ENCODE measurements around the gene NKTR.
"Not testable (repeated sequence)": the region's sequence is repeated elsewhere in the genome, so short reads cannot be mapped to it uniquely, and the experiment has no call there.

NKTR gene

GRCh38 chr3:42597098-42597497, 3.4 kb upstream of the NKTR start:
- not testable (repeated sequence) for DNase-seq

GRCh38 chr3:42600958-42601675, 631 bp downstream of the NKTR start:
- peak; percentile 68 to 82 (median 78) for DNase-seq

GRCh38 chr3:42601896-42602581, 1.6 kb downstream of the NKTR start:
- DNase-seq: peak in 2 of 4 experiments; percentile 9 to 32

- DNase-seq: no peak
Observed at GRCh38 chr3:42602961-42603360, 2.5 kb downstream of the NKTR start.

GRCh38 chr3:42605546-42606173, 5.2 kb downstream of the NKTR start:
- DNase-seq: no peak

- DNase-seq: no peak
Observed at GRCh38 chr3:42608581-42608980, 8.1 kb downstream of the NKTR start.

GRCh38 chr3:42610976-42611375, 10.5 kb downstream of the NKTR start:
- DNase-seq: no peak

- DNase-seq: no peak
Observed at GRCh38 chr3:42612217-42612616, 11.7 kb downstream of the NKTR start.

- DNase-seq: no peak
Observed at GRCh38 chr3:42612928-42613327, 12.4 kb downstream of the NKTR start.

GRCh38 chr3:42613462-42613861, 13.0 kb downstream of the NKTR start:
- DNase-seq: peak in 2 of 4 experiments; percentile 10 to 16

- DNase-seq: no peak
Observed at GRCh38 chr3:42631620-42632019, 31.1 kb downstream of the NKTR start.

- peak in 1 of 4 experiments; percentile 13 for DNase-seq
Observed at GRCh38 chr3:42632146-42632545, 31.7 kb downstream of the NKTR start.

GRCh38 chr3:42633544-42633943, 33.1 kb downstream of the NKTR start:
- no peak for DNase-seq

- DNase-seq: peak; percentile 41 to 84 (median 64)
Observed at GRCh38 chr3:42635111-42635510, 34.6 kb downstream of the NKTR start.

GRCh38 chr3:42637001-42637400, 36.5 kb downstream of the NKTR start:
- no peak for DNase-seq

GRCh38 chr3:42638339-42638842, 37.9 kb downstream of the NKTR start:
- DNase-seq: no peak

GRCh38 chr3:42639192-42639591, 38.7 kb downstream of the NKTR start:
- no peak for DNase-seq

- DNase-seq: no peak
Observed at GRCh38 chr3:42640129-42640528, 39.6 kb downstream of the NKTR start.

GRCh38 chr3:42640771-42641370, 40.4 kb downstream of the NKTR start:
- no peak for DNase-seq

- DNase-seq: no peak
Observed at GRCh38 chr3:42647821-42648459, 47.5 kb downstream of the NKTR start.

- no peak for DNase-seq
Observed at GRCh38 chr3:42649006-42649405, 48.5 kb downstream of the NKTR start.

GRCh38 chr3:42649783-42650182, 49.3 kb downstream of the NKTR start:
- DNase-seq: no peak

Measured in suppressor macrophage (primary cell).